Measurements from ENCODE around the gene MVD.

Gene MVD

GRCh38 chr16:88605186-88606147 lies 57.4 kb downstream of the MVD start:
- Histone ChIP-seq H3K27me3 (replicated peaks; ENCODE audit: control insufficient read depth, insufficient read depth, low read length) (no peaks in the 10 kb centered on the region), H3K36me3 (ENCODE audit: control insufficient read depth, insufficient read depth, low read length) (peaks cover 24% of the 10 kb centered on the region), H3K4me3 (replicated peaks; ENCODE audit: low read depth, low read length) (no peak overlapping the region)
- no peak for DNase-seq (ENCODE audit: extremely low read depth, insufficient read length)
- no peak for TF ChIP-seq CTCF (IDR thresholded peaks at IDR 0.05; ENCODE audit: insufficient read depth, low read length, poor library complexity, severe bottlenecking)

- no peak for DNase-seq (ENCODE audit: extremely low read depth, insufficient read length)
- no peak for TF ChIP-seq CTCF (IDR thresholded peaks at IDR 0.05; ENCODE audit: insufficient read depth, low read length, poor library complexity, severe bottlenecking)
- H3K27me3 ChIP-seq (replicated peaks; ENCODE audit: control insufficient read depth, insufficient read depth, low read length): no peaks in the 10 kb centered on the region
- H3K4me3 ChIP-seq (replicated peaks; ENCODE audit: low read depth, low read length): no peak overlapping the region
- peaks cover 38% of the 10 kb centered on the region for H3K36me3 ChIP-seq (ENCODE audit: control insufficient read depth, insufficient read depth, low read length)
These were observed 60.8 kb downstream of the MVD start for GRCh38 chr16:88602091-88602490.
